AML-193 (cell line): ENCODE results near the gene BTRC.
A peak's percentile ranks its signal among the peaks of the same experiment; 100 is the strongest.
"Not testable (repeated sequence)": the region's sequence is repeated elsewhere in the genome, so short reads cannot be mapped to it uniquely, and the experiment has no call there.

Source experiments
- DNase-seq, 2 experiments: peaks; one replicate each; lab custom pipeline; 2025; lab: John Stamatoyannopoulos, UW

The BTRC gene

GRCh38 chr10:101346177-101346576, 7.8 kb upstream of the BTRC start:
- no peak for DNase-seq

- no peak for DNase-seq
Observed at GRCh38 chr10:101351017-101351416, 2.9 kb upstream of the BTRC start.

GRCh38 chr10:101351477-101351876, 2.5 kb upstream of the BTRC start:
- DNase-seq, result no peak

- DNase-seq, result not testable (repeated sequence)
Observed at GRCh38 chr10:101352857-101353256, 1.1 kb upstream of the BTRC start.

- DNase-seq, result peak; percentile 5 to 19
Observed at GRCh38 chr10:101354328-101355071, 535 bp downstream of the BTRC start.

GRCh38 chr10:101355072-101355706, 1.2 kb downstream of the BTRC start:
- DNase-seq, result no peak

GRCh38 chr10:101356132-101356531, 2.2 kb downstream of the BTRC start:
- DNase-seq, result no peak

GRCh38 chr10:101357958-101358357, 4.0 kb downstream of the BTRC start:
- DNase-seq, result no peak

- DNase-seq, result no peak
Observed at GRCh38 chr10:101358706-101359300, 4.8 kb downstream of the BTRC start.

- DNase-seq, result not testable (repeated sequence)
Observed at GRCh38 chr10:101360090-101360489, 6.1 kb downstream of the BTRC start.

GRCh38 chr10:101360841-101361240, 6.9 kb downstream of the BTRC start:
- DNase-seq, result not testable (repeated sequence)

- DNase-seq, result no peak
Observed at GRCh38 chr10:101363850-101364400, 10.0 kb downstream of the BTRC start.

- no peak for DNase-seq
Observed at GRCh38 chr10:101364721-101365120, 10.8 kb downstream of the BTRC start.

- no peak for DNase-seq
Observed at GRCh38 chr10:101367569-101368453, 13.8 kb downstream of the BTRC start.

GRCh38 chr10:101373063-101373462, 19.1 kb downstream of the BTRC start:
- DNase-seq, result no peak

- DNase-seq, result not testable (repeated sequence)
Observed at GRCh38 chr10:101373993-101374392, 20.0 kb downstream of the BTRC start.

- no peak for DNase-seq
Observed at GRCh38 chr10:101375076-101375475, 21.1 kb downstream of the BTRC start.

GRCh38 chr10:101379663-101380352, 25.8 kb downstream of the BTRC start:
- no peak for DNase-seq

- DNase-seq, result peak in 1 of 2 experiments; percentile 15
Observed at GRCh38 chr10:101380353-101381017, 26.5 kb downstream of the BTRC start.

GRCh38 chr10:101385866-101386658, 32.1 kb downstream of the BTRC start:
- no peak for DNase-seq
